Dedifferentiated amniotic fluid mesenchymal stem cell (primary cell): ENCODE measurements around the gene OSGIN1.

Experiments used
- DNase-seq: peaks from one replicate; pipeline ENCODE4 v3.0.0-alpha.2; 2016; ENCODE audit errors: extremely low spot score

Gene OSGIN1

DNA sequence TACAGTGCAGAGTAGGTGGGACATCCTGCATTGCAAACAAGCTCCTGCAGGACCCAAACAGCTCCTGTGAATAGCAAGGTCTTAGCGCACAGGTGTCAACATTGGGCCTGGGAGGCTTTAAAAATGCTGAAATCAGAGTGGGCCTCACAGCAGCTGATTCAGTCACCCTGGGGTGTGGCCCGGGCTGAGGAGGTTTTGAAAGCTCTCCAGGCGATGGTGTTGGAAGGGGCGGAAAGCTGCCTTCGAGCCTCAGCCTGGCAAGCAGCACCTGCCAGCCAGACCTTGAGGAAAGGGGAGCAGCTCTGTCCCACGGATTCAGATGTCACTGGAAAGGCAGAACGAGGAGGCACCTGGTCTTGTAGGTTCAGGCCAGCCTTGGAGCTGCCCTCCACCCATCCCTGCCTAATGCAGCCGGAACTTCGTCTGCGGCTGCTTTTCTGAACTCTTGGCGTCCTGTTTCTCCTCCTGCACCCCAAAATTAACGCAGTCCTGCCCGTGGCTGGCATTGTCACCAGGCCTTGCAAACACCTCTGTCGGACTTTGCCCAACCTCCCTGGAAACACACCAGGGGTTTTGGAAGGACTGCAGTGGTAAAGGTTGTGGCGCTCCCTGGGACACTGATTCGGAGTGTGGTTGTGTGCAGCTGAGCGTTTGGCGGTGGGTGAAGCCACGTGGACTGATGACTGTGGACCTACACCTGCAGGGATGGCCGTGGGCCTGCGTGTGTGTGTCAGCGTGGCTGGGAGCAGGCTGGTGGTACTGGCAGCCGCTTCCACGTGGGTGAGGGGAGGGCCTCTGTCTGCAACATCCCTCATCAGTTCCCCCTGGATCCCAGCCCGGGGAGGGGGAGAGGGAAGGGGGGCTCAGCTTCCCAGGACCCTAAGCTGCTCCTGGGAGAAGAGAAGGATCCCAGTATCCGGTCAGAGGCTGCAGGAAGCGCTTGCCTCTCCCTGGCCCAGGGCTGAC is 18.4 kb downstream of the OSGIN1 start:
- no peak for DNase-seq

DNA sequence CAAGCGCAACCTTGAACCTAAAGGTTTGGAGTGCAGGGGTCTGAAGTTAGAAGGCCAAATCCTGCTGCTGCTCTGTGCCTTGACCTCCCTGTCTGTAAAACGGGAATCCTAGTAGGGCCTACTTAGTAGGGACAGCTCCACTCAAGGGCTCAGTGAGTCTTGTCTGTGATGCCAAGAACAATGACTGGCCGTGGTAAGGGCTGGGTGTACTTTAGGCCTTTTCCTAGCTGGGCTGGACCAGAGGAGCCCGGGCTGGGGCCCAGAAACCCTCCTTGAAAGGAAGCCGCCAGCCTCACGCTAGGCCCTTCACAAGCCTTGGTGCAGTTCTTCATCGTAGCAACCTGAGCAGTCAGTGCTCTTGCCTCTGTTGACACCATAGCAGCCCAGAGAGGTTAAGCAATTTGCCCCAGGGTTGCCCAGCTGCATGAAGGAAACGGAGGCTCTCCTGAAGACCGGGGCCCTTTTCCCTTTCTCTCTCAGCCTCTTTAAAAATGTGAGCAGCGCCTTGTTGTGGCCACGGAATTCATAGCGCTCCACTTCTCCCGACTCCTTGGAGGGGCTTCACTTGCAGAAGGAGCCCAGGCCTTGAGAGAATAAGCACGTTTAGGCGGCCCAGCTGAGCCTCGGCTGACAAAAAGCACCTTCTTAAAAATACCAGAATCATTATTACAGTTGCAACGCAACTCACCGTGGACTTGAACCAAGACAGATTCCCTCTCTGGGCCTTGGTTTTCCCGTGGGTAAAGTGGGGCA is 19.4 kb downstream of the OSGIN1 start:
- no peak for DNase-seq

GRCh38 chr16:83973077-83973476 is 20.0 kb downstream of the OSGIN1 start:
- no peak for DNase-seq

- no peak for DNase-seq
Measured at GRCh38 chr16:83973581-83974385, 20.7 kb downstream of the OSGIN1 start.

GRCh38 chr16:83974475-83974874 is 21.4 kb downstream of the OSGIN1 start:
- no peak for DNase-seq

DNA sequence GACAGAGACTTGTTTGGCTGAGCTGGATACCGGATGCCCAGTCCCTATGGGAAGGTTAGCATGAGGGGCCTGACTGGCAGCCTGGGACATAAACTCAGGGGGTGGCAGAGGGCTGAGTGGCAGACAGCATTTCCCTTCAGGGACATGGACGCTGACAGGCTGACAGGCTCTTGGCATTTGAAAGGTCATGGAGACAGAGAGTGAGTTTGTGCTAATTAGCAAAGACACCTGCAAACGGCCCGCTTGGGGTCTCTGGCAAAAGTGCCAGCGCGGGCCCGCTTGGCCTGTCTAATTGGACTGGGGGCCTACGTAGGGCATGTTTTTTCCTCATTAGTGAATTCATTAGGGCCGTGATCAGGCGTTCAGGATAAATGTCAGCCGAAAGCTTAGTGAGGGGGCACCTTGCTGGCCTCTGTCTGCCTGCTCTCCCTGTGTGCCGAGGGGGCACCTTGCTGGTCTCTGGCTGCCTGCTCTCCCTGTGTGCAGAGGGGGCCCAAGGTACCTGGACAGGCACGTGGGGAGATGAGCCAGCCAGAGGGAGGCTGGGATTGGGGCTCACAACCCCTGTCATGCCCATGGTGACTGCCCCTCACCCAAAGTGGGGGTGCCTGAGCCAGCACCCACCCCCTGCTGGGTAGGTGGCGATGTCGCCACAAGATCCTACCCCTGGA is 22.7 kb downstream of the OSGIN1 start:
- DNase-seq = no peak

- DNase-seq = no peak
Measured at GRCh38 chr16:83977056-83977815, 24.2 kb downstream of the OSGIN1 start.

GRCh38 chr16:83978401-83978904 is 25.4 kb downstream of the OSGIN1 start:
- no peak for DNase-seq

- no peak for DNase-seq
Measured at GRCh38 chr16:83979441-83979840, 26.4 kb downstream of the OSGIN1 start.

DNA sequence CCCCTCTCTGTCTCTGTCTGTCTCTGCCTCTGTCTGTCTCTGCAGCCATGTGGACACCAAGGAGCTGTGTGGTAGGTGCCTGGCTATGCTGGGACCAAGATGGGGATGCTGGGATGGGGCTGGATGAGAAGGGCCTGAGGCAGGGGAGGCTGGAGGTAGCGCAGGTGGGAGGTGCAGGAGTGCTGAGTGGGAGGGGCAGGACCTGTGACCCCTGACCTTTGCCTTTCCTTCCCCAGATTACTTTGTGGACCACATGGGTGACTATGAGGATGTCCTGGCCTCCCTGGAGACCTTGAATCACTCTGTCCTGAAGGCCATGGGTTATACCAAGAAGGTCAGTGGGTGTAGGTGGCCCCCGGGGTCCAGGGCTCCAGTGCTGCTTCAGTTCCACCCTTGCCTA is 27.8 kb downstream of the OSGIN1 start:
- DNase-seq = no peak

DNA sequence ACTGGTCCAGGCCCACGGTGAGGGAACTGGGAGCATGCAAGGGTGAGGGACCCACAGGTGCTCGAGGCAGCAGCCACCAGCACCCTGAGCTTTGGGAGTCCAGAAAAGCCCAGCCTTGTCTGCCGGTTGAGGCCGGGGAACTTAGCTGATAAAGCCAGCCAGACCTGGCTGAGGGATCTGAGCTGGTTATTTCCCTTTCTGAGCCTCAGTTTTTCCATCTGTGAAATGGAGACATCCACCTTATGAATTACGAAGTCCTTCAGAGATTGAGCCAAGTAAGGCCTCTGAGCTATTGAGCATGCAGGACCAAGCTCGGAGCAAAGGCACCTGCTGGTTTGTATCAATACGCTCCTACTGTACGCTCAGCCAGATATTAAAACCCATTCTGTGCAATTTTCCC is 28.8 kb downstream of the OSGIN1 start:
- DNase-seq = no peak

DNA sequence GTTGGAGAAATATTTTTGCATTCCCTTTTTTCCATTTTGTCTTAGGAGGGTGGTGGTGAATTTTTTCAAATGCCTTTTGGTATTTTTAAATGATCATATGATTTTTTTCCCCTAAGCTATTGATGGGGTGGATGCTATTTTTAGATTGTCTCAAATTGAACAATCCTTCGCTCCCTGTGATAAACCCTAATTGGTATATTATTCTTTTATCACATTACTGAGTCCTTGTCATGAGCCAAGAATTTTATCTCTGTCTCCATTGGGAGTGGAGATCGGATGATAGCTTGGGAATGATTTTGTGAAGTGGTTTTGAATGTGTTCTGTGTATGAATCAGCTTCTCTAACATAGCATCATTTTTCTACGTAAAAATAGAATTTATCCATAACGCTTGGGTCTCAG is 30.5 kb downstream of the OSGIN1 start:
- no peak for DNase-seq

- DNase-seq = no peak
Measured at GRCh38 chr16:83989300-83989699, 36.3 kb downstream of the OSGIN1 start.

DNA sequence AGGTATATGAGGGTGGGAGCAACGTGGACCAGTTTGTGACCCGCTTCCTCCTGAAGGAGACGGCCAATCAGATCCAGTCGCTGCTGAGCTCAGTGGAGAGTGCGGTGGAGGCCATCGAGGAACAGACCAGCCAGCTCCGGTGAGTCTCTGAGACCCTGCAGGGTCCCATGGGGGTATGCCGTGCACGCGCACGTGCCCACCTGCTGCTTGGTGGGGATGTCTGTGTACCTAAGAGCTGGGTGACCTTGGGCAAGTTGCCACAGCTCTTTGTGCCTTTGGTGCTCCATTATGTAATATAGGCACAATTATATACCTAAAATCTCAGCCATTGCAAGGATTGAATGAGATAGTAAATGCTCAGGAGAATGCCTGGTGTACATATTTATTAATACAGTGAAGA is 37.5 kb downstream of the OSGIN1 start:
- DNase-seq = no peak

DNA sequence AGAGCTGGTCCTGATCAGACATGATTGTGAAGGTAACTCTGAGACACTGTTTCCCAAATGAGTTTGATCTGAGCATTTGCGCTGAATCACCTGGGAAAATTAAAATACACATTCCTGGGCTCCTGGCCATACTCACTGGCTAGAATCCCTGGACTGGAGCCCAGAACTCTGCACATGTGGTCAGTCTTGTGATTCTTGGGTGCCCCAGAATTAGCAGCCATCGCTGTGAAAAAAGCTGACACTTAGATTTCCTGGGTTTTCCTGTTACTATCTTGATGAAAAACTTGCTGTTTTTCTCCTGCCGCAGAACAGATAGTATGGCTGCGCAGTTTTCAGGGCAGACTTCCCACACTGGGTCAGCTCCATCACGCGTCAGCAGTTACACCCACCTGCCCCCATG is 39.6 kb downstream of the OSGIN1 start:
- no peak for DNase-seq

- DNase-seq = peak; percentile 36
Measured at GRCh38 chr16:83994087-83994486, 41.0 kb downstream of the OSGIN1 start.

- DNase-seq = no peak
Measured at GRCh38 chr16:83994703-83995102, 41.7 kb downstream of the OSGIN1 start.

DNA sequence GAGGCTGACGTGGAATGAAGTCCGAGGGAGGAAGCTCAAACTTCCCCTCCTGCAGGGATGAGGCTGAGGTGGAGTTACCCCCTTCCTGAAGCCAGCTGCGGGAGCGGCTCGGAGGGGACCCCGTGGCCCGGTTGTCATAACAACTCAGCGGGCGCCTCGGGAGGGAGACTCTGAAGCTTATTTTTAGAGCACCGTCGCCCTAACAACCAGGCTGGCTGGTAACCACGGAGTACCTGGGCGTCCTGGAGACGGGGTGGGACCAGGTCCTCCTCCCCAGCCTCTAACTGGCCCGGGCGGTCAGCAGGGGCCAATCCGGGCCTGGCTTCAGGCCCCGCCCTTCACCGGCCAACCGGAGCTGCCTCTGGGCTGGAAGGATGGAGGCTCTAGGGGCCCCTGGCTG is 42.7 kb downstream of the OSGIN1 start:
- no peak for DNase-seq

- DNase-seq = no peak
Measured at GRCh38 chr16:83996481-83997252, 43.6 kb downstream of the OSGIN1 start.

DNA sequence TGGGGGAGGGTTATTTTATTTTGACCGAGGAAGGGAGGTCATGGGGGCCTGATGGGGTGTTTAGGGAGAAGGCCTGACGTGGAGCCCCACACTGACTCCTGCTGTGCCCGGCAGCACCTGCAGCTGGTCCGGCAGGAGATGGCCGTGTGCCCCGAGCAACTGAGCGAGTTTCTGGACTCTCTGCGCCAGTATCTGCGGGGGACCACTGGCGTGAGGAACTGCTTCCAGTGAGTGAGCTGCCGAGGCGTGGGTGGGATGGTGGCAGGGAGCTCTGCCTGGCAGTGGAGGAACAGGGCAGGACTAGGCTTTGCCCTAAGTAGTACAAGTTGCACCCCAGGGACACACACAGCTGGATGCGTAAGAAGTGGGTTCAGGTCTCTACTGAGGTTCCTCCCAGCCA is 45.1 kb downstream of the OSGIN1 start:
- DNase-seq = no peak
